Glomerular endothelial cell (primary cell): Measurements from ENCODE around the gene MIOX. TPM values are rescaled to one million over a fixed set of nuclear protein-coding genes. Genes with fewer than 3 reads are reported as not detected.
"Not testable (repeated sequence)": the region's sequence is repeated elsewhere in the genome, so short reads cannot be mapped to it uniquely, and the experiment has no call there.

Experiments used
- DNase-seq: peaks from one replicate; pipeline ENCODE4 v3.0.0-alpha.2; 2011; ENCODE audit warnings: low read depth, low spot score; ENCODE audit errors: extremely low read depth
- total RNA-seq: library from RNA; depleted of rRNA; stranded (reverse); fragments of >200 nt; gene quantifications from 2 replicates; pipeline ENCODE4 v1.2.3, GENCODE V29; 2015

Gene MIOX
- total RNA-seq, 1 donor from 2014 or later = not detected

- DNase-seq = no peak
Observed at GRCh38 chr22:50527921-50528681, 41.4 kb downstream of the MIOX start.

GRCh38 chr22:50528682-50529415 lies 42.2 kb downstream of the MIOX start:
- DNase-seq = no peak

GRCh38 chr22:50529416-50529896 lies 42.8 kb downstream of the MIOX start:
- no peak for DNase-seq

GRCh38 chr22:50529897-50530579 lies 43.4 kb downstream of the MIOX start, which contains the start of gene TYMP:
TSS of gene TYMP (minus strand) at chr22:50530012. CDS start at chr22:50529709, 303 bp downstream.
- no peak for DNase-seq

- DNase-seq = no peak
Observed at GRCh38 chr22:50530580-50530876, 43.9 kb downstream of the MIOX start.

- DNase-seq = no peak
Observed at GRCh38 chr22:50530877-50531545, 44.4 kb downstream of the MIOX start.

- no peak for DNase-seq
Observed at GRCh38 chr22:50531546-50531961, 44.9 kb downstream of the MIOX start.

GRCh38 chr22:50531962-50532674 lies 45.5 kb downstream of the MIOX start:
- no peak for DNase-seq

- DNase-seq = no peak
Observed at GRCh38 chr22:50532824-50533796, 46.5 kb downstream of the MIOX start.

GRCh38 chr22:50533856-50534711 lies 47.4 kb downstream of the MIOX start:
- not testable (repeated sequence) for DNase-seq

GRCh38 chr22:50535113-50535512 lies 48.5 kb downstream of the MIOX start:
- no peak for DNase-seq

GRCh38 chr22:50536226-50536625 lies 49.6 kb downstream of the MIOX start:
- DNase-seq = no peak

- DNase-seq = no peak
Observed at GRCh38 chr22:50537765-50538164, 51.1 kb downstream of the MIOX start.

Other genes with a start within 250 kb of the MIOX start
- gene TUBGCP6, start 241.8 kb upstream of the MIOX start, total RNA-seq = 24.3 and 47.1 TPM in 2 replicates
- gene HDAC10, start 235.6 kb upstream of the MIOX start, total RNA-seq = 49.1 and 55.5 TPM in 2 replicates
- gene MAPK12, start 225.2 kb upstream of the MIOX start, total RNA-seq = 72.5 and 74.8 TPM in 2 replicates
- gene MAPK11, start 216.5 kb upstream of the MIOX start, total RNA-seq = 34.5 and 39.3 TPM in 2 replicates
- 130 and 233 TPM in 2 replicates for gene PLXNB2, start 179.2 kb upstream of the MIOX start, total RNA-seq
- 6.4 and 15.2 TPM in 2 replicates for gene DENND6B, start 159.8 kb upstream of the MIOX start, total RNA-seq
- 46.5 and 67.4 TPM in 2 replicates for gene PPP6R2, start 143.5 kb upstream of the MIOX start, total RNA-seq
- 53.7 and 66.0 TPM in 2 replicates for gene SBF1, start 11.8 kb upstream of the MIOX start, total RNA-seq
- 3.1 and 5.4 TPM in 2 replicates for gene ADM2, start 5.3 kb upstream of the MIOX start, total RNA-seq
- 82.2 and 93.8 TPM in 2 replicates for gene LMF2, start 20.8 kb downstream of the MIOX start, total RNA-seq
- gene NCAPH2, start 21.4 kb downstream of the MIOX start, total RNA-seq = 20.9 and 30.9 TPM in 2 replicates
- gene SCO2, start 38.7 kb downstream of the MIOX start, total RNA-seq = 2.6 and 7.3 TPM in 2 replicates
- gene TYMP, start 43.2 kb downstream of the MIOX start, total RNA-seq = 11.3 and 23.9 TPM in 2 replicates
- not detected in 2 replicates for gene KLHDC7B, start 59.0 kb downstream of the MIOX start, total RNA-seq
- 1.7 and 2.6 TPM in 2 replicates for gene SYCE3, start 76.1 kb downstream of the MIOX start, total RNA-seq
- gene CPT1B, start 91.6 kb downstream of the MIOX start, total RNA-seq = 10.7 TPM in 1 of 2 replicates, not detected in the other
- gene CHKB, start 96.0 kb downstream of the MIOX start, total RNA-seq = 42.7 and 60.4 TPM in 2 replicates
- gene MAPK8IP2, start 113.9 kb downstream of the MIOX start, total RNA-seq = 0.29 and 0.58 TPM in 2 replicates
- 59.4 and 73.5 TPM in 2 replicates for gene ARSA, start 141.3 kb downstream of the MIOX start, total RNA-seq
- 51.9 and 103 TPM in 2 replicates for gene SHANK3, start 186.0 kb downstream of the MIOX start, total RNA-seq